GM21825 (cell line): ENCODE measurements around the gene AZU1.
"Not testable (repeated sequence)": the region's sequence is repeated elsewhere in the genome, so short reads cannot be mapped to it uniquely, and the experiment has no call there.

Experiments used
- ATAC-seq: cut with Tn5 transposase; IDR thresholded peaks from one replicate; pipeline ENCODE4 v1.9.1; 2021; ENCODE audit warnings: mild to moderate bottlenecking, moderate library complexity; ENCODE audit not compliant: unreplicated experiment

Gene AZU1

GRCh38 chr19:852136-853013 lies 24.7 kb downstream of the AZU1 start, which contains the start of gene ELANE:
TSS of gene ELANE (plus strand) at chr19:852303. CDS start at chr19:852329, 26 bp downstream.
- no peak for ATAC-seq

GRCh38 chr19:853014-853585 lies 25.5 kb downstream of the AZU1 start:
- ATAC-seq, result no peak

- ATAC-seq, result not testable (repeated sequence)
Measured at GRCh38 chr19:853614-854220, 26.1 kb downstream of the AZU1 start.

DNA sequence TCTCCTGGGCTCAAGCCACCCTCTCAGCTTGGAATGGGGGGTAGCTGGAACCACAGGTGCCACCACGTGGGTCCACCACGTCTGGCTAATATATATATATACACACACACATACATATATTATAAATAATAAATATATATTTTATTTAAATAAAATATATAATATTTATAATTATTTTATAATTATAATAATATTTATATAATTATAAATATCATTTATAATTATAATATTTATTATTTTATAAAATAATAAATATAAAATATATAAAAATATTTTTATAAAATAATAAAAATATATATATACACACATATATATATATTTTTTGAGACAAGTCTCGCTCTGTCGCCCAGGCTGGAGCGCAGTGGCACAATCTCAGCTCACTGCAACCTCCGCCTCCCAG lies 26.9 kb downstream of the AZU1 start:
- ATAC-seq, result no peak

DNA sequence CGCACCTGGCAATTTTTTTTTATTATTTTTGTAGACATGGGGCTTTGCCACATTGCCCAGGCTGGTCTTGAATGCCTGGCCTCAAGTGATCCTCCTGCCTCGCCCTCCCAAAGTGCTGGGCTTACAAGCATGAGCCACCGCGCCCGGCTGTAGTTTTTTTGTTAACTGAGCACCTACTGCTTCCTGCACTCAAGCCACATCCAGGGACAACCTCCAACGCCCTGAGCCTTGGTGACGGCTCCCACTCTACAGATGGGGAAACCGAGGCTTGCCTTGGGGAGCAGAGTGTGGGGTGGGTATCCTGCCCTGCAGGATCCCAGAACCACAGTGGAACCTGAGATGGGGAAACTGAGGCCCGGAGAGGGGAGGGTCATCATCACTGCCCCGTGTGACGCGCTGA lies 27.5 kb downstream of the AZU1 start:
- ATAC-seq, result no peak

GRCh38 chr19:855566-856120 lies 28.0 kb downstream of the AZU1 start:
- ATAC-seq, result no peak

DNA sequence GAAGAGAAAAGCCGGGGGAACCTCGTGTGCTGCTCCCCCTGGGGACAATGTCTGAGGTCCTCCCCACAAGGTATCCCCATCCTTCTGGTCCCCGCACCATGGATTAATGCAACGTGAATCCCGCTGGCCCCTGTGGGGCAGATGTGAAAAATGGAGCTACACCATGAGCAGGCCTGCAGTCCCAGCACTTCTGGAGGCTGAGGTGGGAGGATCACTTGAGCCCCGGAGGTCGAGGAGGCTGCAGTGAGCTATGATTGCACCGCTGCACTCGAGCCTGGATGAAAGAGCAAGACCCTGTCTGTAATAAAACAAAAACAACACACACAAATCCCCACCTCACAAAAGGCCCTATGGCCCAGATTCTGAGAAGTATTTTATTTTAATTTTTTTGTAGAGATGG lies 30.6 kb downstream of the AZU1 start:
- ATAC-seq, result no peak

DNA sequence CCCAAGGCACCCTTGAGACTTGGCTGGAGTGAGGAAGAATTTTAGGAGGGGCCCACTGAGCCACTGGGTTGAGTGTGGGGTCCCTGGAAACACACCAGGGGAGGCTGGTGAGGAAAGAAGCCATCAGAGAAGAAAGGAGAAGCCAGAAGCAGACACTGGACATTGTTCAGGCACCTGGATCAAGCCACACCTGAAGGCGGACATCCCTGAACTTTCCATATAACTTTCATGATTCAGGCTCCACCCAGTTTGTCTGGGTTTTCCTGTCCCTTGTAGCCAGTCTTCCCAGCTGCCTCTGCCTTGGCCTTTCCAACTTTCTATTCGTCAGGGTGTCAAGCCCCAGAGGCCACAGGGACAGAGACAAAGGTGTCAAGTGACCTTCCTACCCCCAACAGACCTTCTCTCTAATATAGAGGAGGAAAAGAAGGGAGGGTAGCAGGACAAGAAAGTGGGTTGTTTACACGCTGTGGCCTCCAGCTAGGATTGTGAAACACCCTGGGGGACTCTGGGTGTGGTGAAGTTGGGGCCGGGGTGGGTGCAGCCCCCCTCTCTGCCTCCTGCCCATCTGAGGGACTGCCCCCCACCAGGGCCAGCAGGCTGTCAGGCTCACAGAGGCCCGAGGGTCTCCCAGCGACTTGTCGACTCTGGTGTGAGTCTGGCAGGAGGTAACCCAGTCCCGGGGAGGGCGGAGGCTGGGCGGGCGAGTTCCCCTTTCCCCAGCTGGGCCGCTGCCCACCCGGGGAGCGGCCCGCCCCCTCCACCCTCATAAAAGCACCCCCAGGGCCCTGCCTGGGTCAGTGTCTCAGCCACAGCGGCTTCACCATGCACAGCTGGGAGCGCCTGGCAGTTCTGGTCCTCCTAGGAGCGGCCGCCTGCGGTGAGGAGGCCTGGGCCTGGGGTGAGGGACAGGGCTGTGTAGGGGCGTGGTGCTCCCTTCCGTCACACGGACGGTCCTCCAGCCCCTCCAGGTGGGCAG lies 31.5 kb downstream of the AZU1 start, which contains the start of gene CFD:
Gene CFD (plus strand): TSS at position 797 of the 976 bp plus-strand sequence. CDS start 26 bp downstream, at position 823.
- no peak for ATAC-seq

GRCh38 chr19:861141-861755 lies 33.6 kb downstream of the AZU1 start:
- no peak for ATAC-seq

GRCh38 chr19:861756-862580 lies 34.3 kb downstream of the AZU1 start:
- no peak for ATAC-seq

DNA sequence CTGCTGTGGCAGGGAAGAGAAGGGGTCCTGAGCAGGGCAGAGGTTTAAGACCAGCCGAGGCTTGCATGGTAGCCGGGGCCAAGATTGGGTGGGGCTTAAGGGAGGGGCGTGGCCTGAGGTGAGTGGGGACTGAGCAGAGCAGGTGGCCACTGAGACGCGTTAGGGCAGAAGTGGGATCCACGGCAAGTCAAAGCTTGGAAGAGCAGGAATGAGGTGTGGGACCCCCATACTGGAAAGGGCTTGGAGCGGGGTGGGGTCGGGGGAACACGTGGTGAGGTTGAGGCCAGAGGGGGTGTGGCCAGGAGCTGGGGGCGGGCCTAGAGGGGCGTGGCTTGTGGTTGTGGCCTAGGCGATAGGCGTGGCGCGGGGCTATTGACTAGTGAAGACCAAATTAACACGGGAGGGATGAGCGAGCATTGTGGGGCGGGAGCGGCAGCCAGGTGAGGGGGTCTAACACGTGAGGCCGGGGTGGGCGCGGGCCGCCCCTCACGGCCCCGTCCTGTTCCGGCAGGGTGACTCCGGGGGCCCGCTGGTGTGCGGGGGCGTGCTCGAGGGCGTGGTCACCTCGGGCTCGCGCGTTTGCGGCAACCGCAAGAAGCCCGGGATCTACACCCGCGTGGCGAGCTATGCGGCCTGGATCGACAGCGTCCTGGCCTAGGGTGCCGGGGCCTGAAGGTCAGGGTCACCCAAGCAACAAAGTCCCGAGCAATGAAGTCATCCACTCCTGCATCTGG lies 35.1 kb downstream of the AZU1 start:
- ATAC-seq, result no peak

DNA sequence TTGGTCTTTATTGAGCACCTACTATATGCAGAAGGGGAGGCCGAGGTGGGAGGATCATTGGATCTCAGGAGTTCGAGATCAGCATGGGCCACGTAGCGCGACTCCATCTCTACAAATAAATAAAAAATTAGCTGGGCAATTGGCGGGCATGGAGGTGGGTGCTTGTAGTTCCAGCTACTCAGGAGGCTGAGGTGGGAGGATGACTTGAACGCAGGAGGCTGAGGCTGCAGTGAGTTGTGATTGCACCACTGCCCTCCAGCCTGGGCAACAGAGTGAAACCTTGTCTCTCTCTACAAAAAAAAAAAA lies 35.6 kb downstream of the AZU1 start:
- ATAC-seq, result no peak

- no peak for ATAC-seq
Measured at GRCh38 chr19:866769-867300, 39.2 kb downstream of the AZU1 start.

DNA sequence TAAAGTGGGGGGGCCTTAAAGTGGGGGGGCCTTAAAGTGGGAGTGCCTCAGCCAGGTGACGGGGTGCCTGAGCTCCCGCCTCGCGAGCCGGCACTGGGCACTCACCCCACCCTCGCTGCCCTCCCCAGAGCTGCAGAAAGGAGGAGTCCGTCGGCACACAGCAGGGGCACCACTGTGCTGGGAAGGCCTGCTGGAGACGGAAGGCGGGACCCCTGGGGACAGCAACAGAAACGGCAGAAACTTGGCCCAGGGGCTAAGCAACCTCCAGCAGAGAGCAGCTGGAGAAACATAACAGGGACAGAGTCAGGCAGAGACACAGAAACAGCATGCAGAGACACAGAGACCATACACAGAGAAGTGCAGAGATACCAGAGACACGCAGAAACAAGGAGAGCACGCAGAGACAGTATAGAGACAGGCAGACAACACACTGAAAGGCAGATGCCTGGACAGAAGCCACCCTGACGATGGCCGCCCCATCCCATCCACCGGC lies 39.7 kb downstream of the AZU1 start:
- ATAC-seq, result no peak

GRCh38 chr19:867855-868457 lies 40.3 kb downstream of the AZU1 start:
- no peak for ATAC-seq

- no peak for ATAC-seq
Measured at GRCh38 chr19:868458-869244, 41.0 kb downstream of the AZU1 start.
